Measurements from ENCODE around the gene GAPVD1. TPM values are rescaled to one million over a fixed set of nuclear protein-coding genes. Genes with fewer than 3 reads are reported as not detected.

Gene GAPVD1
- total RNA-seq, 3 donors from 2014 or later (not counting 1 experiment from before 2014, with no cell fraction given), result 66.1 to 83.2 (median 68.8) TPM

GRCh38 chr9:125406810-125407087 lies 145.1 kb downstream of the GAPVD1 start:
- no peak overlapping the region for H3K27ac ChIP-seq (ENCODE audit: low read length)
- intact Hi-C loops (cut with micrococcal nuclease), result no loop called here
- peaks cover 14 to 28% of the 10 kb centered on the region in 2 donors for H3K27me3 Mint-ChIP-seq (ENCODE audit: low read depth in 2 of 2)
- no peak overlapping the region for H3K27ac Mint-ChIP-seq
- H3K9me3 Mint-ChIP-seq, result no peaks in the 10 kb centered on the region
- peaks cover 7% of the 10 kb centered on the region for H3K27me3 ChIP-seq (ENCODE audit: control insufficient read depth, insufficient read depth, low read length)
- no peaks in the 10 kb centered on the region for H3K36me3 ChIP-seq (ENCODE audit: control insufficient read depth, insufficient read depth, low read length)
- TF ChIP-seq, protein P1, sequence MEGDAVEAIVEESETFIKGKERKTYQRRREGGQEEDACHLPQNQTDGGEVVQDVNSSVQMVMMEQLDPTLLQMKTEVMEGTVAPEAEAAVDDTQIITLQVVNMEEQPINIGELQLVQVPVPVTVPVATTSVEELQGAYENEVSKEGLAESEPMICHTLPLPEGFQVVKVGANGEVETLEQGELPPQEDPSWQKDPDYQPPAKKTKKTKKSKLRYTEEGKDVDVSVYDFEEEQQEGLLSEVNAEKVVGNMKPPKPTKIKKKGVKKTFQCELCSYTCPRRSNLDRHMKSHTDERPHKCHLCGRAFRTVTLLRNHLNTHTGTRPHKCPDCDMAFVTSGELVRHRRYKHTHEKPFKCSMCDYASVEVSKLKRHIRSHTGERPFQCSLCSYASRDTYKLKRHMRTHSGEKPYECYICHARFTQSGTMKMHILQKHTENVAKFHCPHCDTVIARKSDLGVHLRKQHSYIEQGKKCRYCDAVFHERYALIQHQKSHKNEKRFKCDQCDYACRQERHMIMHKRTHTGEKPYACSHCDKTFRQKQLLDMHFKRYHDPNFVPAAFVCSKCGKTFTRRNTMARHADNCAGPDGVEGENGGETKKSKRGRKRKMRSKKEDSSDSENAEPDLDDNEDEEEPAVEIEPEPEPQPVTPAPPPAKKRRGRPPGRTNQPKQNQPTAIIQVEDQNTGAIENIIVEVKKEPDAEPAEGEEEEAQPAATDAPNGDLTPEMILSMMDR (IDR thresholded peaks at IDR 0.05), result no peak
- H3K4me3 ChIP-seq (ENCODE audit: low read length), result no peak overlapping the region
- WGBS (ENCODE audit: insufficient coverage), result 95% methylated on average over 13 of the region's 13 CpGs
- H3K9me3 ChIP-seq (ENCODE audit: control insufficient read depth, insufficient read depth, low read length), result no peaks in the 10 kb centered on the region
- ATAC-seq, result no peak
- DNase-seq, result no peak
- peaks cover 13% of the 10 kb centered on the region for H3K4me1 ChIP-seq (ENCODE audit: control insufficient read depth, insufficient read depth, low read length)
- peak overlapping the region; percentile 70 for H3K4me3 Mint-ChIP-seq
- H3K4me1 Mint-ChIP-seq, result peaks cover 6 to 20% of the 10 kb centered on the region in 2 donors
- H3K36me3 Mint-ChIP-seq, result no peaks in the 10 kb centered on the region

- Histone ChIP-seq H3K27ac (ENCODE audit: low read length) (no peak overlapping the region), H3K4me3 (ENCODE audit: low read length) (no peak overlapping the region), H3K4me1 (ENCODE audit: control insufficient read depth, insufficient read depth, low read length) (peaks cover 13% of the 10 kb centered on the region), H3K36me3 (ENCODE audit: control insufficient read depth, insufficient read depth, low read length) (no peaks in the 10 kb centered on the region), H3K9me3 (ENCODE audit: control insufficient read depth, insufficient read depth, low read length) (no peaks in the 10 kb centered on the region), H3K27me3 (ENCODE audit: control insufficient read depth, insufficient read depth, low read length) (peaks cover 7% of the 10 kb centered on the region)
- no peak overlapping the region for H3K27ac Mint-ChIP-seq
- no peaks in the 10 kb centered on the region for H3K36me3 Mint-ChIP-seq
- 42% methylated on average over 17 of the region's 17 CpGs for WGBS (ENCODE audit: insufficient coverage)
- peaks cover 6 to 20% of the 10 kb centered on the region in 2 donors for H3K4me1 Mint-ChIP-seq
- intact Hi-C loops (cut with micrococcal nuclease), result no loop called here
- no peak for DNase-seq
- H3K27me3 Mint-ChIP-seq (ENCODE audit: low read depth in 2 of 2), result peaks cover 14 to 28% of the 10 kb centered on the region in 2 donors
- TF ChIP-seq, protein P1 (IDR thresholded peaks at IDR 0.05), result no peak
- peak overlapping the region; percentile 70 for H3K4me3 Mint-ChIP-seq
- peak in 2 of 3 donors; percentile 13 to 16 for ATAC-seq
- no peaks in the 10 kb centered on the region for H3K9me3 Mint-ChIP-seq
Observed at GRCh38 chr9:125407432-125407973, 145.9 kb downstream of the GAPVD1 start.

DNA sequence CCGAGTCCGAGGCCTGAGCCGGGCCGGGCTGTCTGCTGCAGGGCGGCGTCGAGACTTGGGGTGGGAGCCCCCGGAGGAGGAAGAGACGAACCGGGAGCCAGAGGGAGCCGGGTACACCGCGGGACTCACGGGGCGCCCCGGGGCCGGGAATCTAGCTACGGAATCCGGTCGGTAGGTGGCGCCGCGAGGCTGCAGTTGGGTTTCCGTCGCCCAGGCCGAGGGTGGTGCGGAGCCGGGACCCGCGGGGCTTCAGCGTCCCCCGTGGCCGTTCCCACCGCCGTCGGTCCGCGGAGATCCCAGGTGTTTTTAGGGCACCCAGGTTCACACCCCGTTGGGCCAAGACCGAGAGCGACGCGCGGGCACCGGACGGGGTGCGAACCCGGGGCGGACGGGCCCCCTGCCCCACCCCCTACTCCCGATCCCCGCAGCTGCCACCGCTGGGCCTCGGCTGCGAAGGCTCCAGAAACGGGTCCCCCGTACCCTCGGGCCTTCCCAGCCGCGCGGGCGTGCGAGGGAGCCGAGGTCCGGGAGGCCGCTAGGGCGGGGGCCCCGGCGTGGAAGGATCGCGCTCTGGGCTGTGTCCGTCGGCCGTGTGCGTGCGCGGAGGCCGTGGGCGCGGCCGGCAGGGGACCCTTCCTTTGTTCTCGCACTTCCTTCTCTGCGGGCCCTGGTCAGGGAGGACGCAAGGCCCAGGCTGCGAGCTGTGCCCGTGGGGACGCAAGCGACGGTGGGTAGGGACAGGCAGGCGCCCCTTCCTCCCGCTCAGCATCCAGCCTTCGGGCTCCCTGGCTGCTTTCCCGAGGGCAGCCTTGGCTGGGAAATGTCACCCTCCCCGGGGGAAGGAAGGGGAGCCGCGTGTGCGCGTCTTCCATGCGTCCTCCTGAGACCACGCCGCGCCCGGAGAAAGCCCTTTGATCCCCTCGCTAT lies 146.6 kb downstream of the GAPVD1 start:
- no peaks in the 10 kb centered on the region for H3K9me3 ChIP-seq (ENCODE audit: control insufficient read depth, insufficient read depth, low read length)
- H3K27ac ChIP-seq (ENCODE audit: low read length), result no peak overlapping the region
- TF ChIP-seq, protein P1 (IDR thresholded peaks at IDR 0.05), result peak; percentile 73
- Mint-ChIP-seq H3K36me3 (no peaks in the 10 kb centered on the region), H3K27me3 (ENCODE audit: low read depth in 2 of 2) (peaks cover 14 to 28% of the 10 kb centered on the region in 2 donors), H3K9me3 (no peaks in the 10 kb centered on the region), H3K27ac (no peak overlapping the region), H3K4me1 (peaks cover 6 to 20% of the 10 kb centered on the region in 2 donors), H3K4me3 (peak overlapping the region; percentile 87)
- WGBS (ENCODE audit: insufficient coverage), result 3% methylated on average over 101 of the region's 104 CpGs
- intact Hi-C loops (cut with micrococcal nuclease), result loop anchor here (1.0 to 2.0 kb wide), 2 partner anchors 223 to 820 kb away; no protein-coding TSS in a partner anchor
- H3K27me3 ChIP-seq (ENCODE audit: control insufficient read depth, insufficient read depth, low read length), result peaks cover 7% of the 10 kb centered on the region
- H3K4me3 ChIP-seq (ENCODE audit: low read length), result peak overlapping the region; percentile 33
- H3K36me3 ChIP-seq (ENCODE audit: control insufficient read depth, insufficient read depth, low read length), result no peaks in the 10 kb centered on the region
- H3K4me1 ChIP-seq (ENCODE audit: control insufficient read depth, insufficient read depth, low read length), result peaks cover 13% of the 10 kb centered on the region
- DNase-seq, result peak; percentile 60 to 85
- ATAC-seq, result peak; percentile 74 to 84 (median 83)
